GM12801 (cell line): ENCODE data around the gene NGFR.

ENCODE experiments used
- TF ChIP-seq, protein P1 (sequence below): IDR thresholded peaks from one replicate; pipeline ENCODE4 v1.5.1; 2011; ENCODE audit warnings: control low read depth; ENCODE audit not compliant: insufficient read length; ENCODE audit errors: extremely low read depth

The NGFR gene

DNA sequence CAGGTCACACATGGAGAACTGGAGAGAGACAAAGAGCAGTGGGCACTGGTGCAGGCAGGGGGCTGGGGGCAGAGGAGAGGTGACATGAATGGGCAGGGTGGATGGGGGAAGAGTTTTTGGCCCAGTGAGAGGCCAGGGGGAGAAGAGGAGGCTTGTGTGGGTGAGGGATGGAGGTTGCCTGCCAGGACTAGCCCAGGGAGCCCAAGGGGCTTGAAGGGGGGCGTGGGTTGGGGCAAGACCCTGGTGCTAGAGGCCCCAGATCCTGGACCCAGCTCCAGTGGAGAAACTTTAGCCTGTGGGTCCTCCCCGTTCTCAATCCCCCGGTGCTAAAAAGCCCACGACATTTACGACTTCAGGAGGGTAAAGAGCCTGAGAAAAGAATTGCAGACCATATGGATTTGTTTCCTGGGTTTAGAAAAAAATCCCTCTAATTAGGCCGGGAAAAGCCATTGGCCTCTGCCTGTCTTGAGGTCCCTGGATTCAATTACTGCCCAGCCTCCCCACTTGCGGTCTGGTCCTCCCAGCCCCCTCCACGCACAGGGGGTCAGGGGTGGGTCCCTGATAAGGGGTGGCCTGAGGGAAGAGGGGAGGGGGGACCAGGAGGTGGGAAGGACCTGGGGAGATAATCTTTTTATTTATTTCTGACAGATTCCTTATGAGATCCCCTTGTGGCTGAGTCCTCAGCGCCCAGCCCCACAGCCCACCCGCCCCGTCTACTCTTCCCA lies 33.0 kb downstream of the NGFR start:
- TF ChIP-seq, protein P1, sequence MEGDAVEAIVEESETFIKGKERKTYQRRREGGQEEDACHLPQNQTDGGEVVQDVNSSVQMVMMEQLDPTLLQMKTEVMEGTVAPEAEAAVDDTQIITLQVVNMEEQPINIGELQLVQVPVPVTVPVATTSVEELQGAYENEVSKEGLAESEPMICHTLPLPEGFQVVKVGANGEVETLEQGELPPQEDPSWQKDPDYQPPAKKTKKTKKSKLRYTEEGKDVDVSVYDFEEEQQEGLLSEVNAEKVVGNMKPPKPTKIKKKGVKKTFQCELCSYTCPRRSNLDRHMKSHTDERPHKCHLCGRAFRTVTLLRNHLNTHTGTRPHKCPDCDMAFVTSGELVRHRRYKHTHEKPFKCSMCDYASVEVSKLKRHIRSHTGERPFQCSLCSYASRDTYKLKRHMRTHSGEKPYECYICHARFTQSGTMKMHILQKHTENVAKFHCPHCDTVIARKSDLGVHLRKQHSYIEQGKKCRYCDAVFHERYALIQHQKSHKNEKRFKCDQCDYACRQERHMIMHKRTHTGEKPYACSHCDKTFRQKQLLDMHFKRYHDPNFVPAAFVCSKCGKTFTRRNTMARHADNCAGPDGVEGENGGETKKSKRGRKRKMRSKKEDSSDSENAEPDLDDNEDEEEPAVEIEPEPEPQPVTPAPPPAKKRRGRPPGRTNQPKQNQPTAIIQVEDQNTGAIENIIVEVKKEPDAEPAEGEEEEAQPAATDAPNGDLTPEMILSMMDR: no peak

DNA sequence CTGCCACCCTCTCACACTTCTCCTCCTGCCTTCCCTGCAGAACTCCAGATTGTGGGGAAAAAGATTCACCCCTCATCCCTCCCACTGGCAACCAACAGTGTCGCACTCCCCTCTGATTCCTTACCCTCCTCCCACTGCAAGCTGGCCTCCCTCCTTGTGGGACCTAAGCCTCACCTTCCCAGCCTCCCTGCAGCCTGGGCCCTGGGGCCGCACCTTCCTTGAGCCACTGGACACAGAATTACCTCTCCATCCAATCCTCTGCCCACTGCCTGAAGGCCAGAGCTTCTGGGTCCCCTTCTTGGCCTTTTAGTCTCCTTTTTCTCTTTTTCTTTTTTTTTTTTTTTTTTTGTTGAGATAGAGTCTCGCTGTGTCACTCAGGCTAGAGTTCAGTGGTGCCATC lies 33.9 kb downstream of the NGFR start:
- TF ChIP-seq, protein P1: no peak

DNA sequence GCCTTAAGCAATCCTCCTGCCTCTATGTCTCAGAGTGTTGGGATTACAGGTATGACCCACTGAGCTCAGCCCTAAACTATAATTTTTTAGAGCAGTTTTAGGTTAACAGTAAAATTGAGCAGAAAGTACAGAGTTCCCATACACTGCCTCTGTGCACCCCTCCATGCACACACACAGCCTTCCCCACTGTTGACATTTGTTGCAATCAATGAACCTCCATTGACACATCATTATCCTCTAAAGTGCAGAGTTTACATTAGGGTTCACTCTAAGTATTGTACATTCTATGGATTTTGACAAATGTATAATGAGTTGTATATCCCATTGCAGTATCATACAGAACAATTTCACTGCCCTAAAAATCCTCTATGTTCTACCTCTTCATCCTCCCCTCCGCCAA lies 35.0 kb downstream of the NGFR start:
- TF ChIP-seq, protein P1: no peak

DNA sequence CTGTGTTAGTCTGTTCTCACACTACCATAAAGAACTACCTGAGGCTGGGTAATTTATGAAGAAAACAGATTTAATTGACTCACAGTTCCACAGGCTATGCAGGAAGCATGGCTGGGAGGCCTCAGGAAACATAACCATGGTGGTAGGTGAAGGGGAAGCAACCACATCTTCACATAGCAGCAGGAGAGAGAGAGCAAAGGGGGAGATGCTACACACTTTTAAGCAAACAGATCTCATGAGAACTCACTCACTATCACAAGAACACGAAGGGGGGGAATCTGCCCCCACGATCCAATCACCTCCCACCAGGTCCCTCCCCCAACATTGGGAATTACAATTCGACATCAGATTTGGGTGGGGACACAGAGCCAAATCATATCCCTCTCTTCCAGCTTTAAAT lies 48.8 kb downstream of the NGFR start:
- TF ChIP-seq, protein P1: no peak

DNA sequence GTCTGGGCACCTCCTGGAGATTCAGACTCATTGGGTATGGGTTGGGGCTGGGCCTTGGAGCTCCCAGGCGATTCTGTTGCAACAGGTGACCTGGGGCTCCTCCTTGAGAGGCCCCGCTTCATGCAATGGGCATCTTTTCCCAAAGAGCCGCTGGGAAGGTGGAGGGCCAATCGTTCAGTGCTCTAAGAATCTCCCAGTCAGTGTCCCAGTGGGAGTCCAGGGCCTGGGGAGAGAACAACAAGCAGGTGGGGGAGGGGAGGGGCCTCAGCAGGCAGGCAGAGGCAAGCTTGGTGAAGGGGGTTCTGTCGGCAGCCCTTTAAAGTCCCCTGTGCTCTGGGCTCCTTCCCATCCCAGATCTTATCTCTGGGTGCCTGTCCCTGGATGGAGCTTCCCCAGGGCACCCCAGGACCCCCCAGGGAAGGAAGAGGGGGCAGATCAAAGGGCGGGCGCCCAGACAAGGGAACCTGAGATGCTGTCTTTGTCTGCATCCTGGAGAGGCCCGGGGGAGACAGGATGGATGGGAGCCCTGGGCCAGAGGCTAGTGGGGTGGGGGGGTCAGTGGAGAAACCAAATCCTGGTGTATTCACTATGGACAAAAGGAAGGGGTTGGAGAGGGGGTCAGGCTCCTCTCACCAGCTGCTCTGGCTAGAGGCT lies 50.0 kb downstream of the NGFR start:
- TF ChIP-seq, protein P1: no peak

DNA sequence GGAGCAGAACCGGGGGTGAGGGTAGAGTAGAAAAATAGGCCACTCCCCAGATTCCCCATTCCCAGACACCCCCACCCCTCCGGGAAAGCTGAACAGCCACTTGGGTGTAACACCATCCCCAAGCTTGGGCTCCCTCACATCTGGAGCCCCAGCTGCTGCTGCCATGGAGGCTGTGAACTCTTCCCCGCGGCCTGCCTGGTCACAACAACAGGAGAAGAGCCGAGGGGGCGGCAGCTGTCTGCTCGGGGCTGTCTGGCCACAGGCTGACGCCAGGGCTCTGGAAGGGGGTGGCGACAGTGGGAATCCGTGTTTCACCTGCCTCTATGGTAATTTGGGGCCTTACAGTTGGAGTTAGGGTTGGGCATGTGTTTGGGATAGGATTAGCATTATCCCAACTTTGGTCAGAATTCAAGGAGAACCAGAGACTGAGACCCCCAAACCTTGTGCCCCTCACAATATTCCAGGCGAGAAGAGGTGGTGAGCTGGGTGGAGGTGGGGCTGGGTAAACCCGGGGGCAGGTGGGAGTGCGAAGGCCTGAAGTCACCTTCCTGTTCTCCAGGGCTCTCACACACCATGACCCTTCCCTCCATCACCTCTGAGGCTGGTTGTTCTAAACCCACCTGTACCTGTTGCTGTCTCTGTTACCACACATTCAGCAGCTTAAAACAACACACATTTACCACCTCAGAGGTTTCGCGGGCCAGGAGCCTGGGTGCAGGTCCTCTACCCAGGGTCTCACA lies 50.9 kb downstream of the NGFR start:
- TF ChIP-seq, protein P1: no peak
